ENCODE data around the gene PKHD1.

The PKHD1 gene

DNA sequence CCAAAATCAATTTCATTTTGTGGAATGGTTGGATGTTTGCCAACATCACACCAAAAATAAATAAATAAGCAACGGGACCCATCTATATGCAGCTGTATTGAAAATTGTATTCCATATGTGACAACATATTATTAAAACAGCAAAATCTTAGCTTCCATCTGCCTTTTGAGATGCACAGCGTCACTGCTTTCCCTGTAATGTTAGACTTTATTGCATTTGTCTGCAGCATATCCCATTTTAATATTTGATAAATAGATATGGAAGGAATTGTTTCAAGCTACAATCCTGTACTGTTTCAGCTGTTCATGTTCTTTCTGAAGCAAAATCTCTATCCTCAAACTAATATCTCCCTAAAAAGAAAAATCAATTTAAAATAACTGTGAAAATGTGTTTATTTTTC, 509.1 kb downstream of the PKHD1 start:
- TF ChIP-seq EZH2 (IDR thresholded peaks at IDR 0.05; ENCODE audit: borderline replicate concordance, low read length), result no peak
- TF ChIP-seq, protein P1, sequence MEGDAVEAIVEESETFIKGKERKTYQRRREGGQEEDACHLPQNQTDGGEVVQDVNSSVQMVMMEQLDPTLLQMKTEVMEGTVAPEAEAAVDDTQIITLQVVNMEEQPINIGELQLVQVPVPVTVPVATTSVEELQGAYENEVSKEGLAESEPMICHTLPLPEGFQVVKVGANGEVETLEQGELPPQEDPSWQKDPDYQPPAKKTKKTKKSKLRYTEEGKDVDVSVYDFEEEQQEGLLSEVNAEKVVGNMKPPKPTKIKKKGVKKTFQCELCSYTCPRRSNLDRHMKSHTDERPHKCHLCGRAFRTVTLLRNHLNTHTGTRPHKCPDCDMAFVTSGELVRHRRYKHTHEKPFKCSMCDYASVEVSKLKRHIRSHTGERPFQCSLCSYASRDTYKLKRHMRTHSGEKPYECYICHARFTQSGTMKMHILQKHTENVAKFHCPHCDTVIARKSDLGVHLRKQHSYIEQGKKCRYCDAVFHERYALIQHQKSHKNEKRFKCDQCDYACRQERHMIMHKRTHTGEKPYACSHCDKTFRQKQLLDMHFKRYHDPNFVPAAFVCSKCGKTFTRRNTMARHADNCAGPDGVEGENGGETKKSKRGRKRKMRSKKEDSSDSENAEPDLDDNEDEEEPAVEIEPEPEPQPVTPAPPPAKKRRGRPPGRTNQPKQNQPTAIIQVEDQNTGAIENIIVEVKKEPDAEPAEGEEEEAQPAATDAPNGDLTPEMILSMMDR (IDR thresholded peaks at IDR 0.05; ENCODE audit: low read length), result no peak
- no peaks in the 10 kb centered on the region for H3K36me3 ChIP-seq (ENCODE audit: insufficient read depth, low read length)
- H3K79me2 ChIP-seq (ENCODE audit: insufficient read depth, low read length), result no peaks in the 10 kb centered on the region
- H3K27me3 ChIP-seq (ENCODE audit: insufficient read depth, low read length), result no peaks in the 10 kb centered on the region
- H3F3A ChIP-seq (ENCODE audit: insufficient read depth, low read length), result no peaks in the 10 kb centered on the region
- H3K4me3 ChIP-seq (ENCODE audit: low read depth, low read length, poor library complexity, severe bottlenecking), result no peak overlapping the region
- no peaks in the 10 kb centered on the region for H3K4me1 ChIP-seq (ENCODE audit: insufficient read depth, low read length, severe bottlenecking)
- no peaks in the 10 kb centered on the region for H4K20me1 ChIP-seq (ENCODE audit: insufficient read depth, low read length)
- no peak overlapping the region for H3K4me2 ChIP-seq (ENCODE audit: low read length)
- H3K9ac ChIP-seq (ENCODE audit: low read length), result no peak overlapping the region
- H3K27ac ChIP-seq (ENCODE audit: low read depth, low read length, poor library complexity, severe bottlenecking), result no peak overlapping the region
- no peaks in the 10 kb centered on the region for H3K9me2 ChIP-seq (ENCODE audit: low read depth, low read length)
- H3K9me3 ChIP-seq (ENCODE audit: low read length), result no peaks in the 10 kb centered on the region
- no peak overlapping the region for H2AFZ ChIP-seq (ENCODE audit: low read length)

DNA sequence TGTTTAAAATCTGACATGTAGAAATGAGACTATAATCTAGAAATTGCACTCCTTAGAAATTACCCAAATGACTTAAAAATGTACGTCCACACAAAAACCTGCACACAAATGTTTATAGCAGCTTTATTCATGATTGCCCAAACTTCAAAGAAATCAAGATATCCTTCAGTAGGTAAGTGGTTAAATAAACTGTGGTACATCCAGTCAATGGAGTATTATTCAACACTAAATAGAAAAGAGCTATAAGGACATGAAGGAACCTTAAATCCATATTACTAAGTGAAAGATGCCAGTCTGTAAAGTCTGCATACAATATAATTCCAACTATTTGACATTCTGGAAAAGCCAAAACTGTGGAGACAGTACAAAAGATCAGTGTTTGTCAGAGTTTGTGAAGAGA, 513.4 kb downstream of the PKHD1 start:
- no peak overlapping the region for H3K27ac ChIP-seq (ENCODE audit: low read depth, low read length, poor library complexity, severe bottlenecking)
- H3K27me3 ChIP-seq (ENCODE audit: insufficient read depth, low read length), result no peaks in the 10 kb centered on the region
- H3K36me3 ChIP-seq (ENCODE audit: insufficient read depth, low read length), result no peaks in the 10 kb centered on the region
- H3K9me2 ChIP-seq (ENCODE audit: low read depth, low read length), result no peaks in the 10 kb centered on the region
- H3K4me2 ChIP-seq (ENCODE audit: low read length), result no peak overlapping the region
- no peaks in the 10 kb centered on the region for H3K79me2 ChIP-seq (ENCODE audit: insufficient read depth, low read length)
- H4K20me1 ChIP-seq (ENCODE audit: insufficient read depth, low read length), result no peaks in the 10 kb centered on the region
- H3K9ac ChIP-seq (ENCODE audit: low read length), result no peak overlapping the region
- no peaks in the 10 kb centered on the region for H3F3A ChIP-seq (ENCODE audit: insufficient read depth, low read length)
- no peak overlapping the region for H3K4me3 ChIP-seq (ENCODE audit: low read depth, low read length, poor library complexity, severe bottlenecking)
- TF ChIP-seq, protein P1 (IDR thresholded peaks at IDR 0.05; ENCODE audit: low read length), result no peak
- no peak for TF ChIP-seq EZH2 (IDR thresholded peaks at IDR 0.05; ENCODE audit: borderline replicate concordance, low read length)
- no peaks in the 10 kb centered on the region for H3K4me1 ChIP-seq (ENCODE audit: insufficient read depth, low read length, severe bottlenecking)
- no peak overlapping the region for H2AFZ ChIP-seq (ENCODE audit: low read length)
- no peaks in the 10 kb centered on the region for H3K9me3 ChIP-seq (ENCODE audit: low read length)

DNA sequence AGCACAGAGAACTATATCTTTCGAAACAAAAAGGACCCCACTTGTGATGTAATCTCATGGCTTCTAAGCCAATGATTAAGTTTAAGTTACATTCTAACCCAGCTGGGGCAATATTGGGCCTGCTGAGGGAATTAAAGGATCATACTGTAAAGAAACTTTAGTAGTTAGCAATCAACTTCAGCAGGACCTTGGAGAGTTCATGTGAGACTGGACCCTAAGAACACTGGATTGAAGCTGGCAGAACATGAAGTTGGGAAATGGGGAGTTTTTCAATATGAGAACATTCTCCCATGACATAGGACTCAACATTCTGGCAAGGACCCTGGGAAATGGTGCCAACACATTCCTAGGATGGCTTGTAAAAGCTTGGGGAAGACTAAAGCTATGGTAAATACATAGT, 516.2 kb downstream of the PKHD1 start:
- H3K36me3 ChIP-seq (ENCODE audit: insufficient read depth, low read length), result no peaks in the 10 kb centered on the region
- H3K27me3 ChIP-seq (ENCODE audit: insufficient read depth, low read length), result no peaks in the 10 kb centered on the region
- no peak overlapping the region for H2AFZ ChIP-seq (ENCODE audit: low read length)
- no peaks in the 10 kb centered on the region for H3K9me3 ChIP-seq (ENCODE audit: low read length)
- H3F3A ChIP-seq (ENCODE audit: insufficient read depth, low read length), result no peaks in the 10 kb centered on the region
- H3K4me2 ChIP-seq (ENCODE audit: low read length), result no peak overlapping the region
- no peaks in the 10 kb centered on the region for H3K79me2 ChIP-seq (ENCODE audit: insufficient read depth, low read length)
- H3K27ac ChIP-seq (ENCODE audit: low read depth, low read length, poor library complexity, severe bottlenecking), result no peak overlapping the region
- H4K20me1 ChIP-seq (ENCODE audit: insufficient read depth, low read length), result no peaks in the 10 kb centered on the region
- no peaks in the 10 kb centered on the region for H3K9me2 ChIP-seq (ENCODE audit: low read depth, low read length)
- TF ChIP-seq EZH2 (IDR thresholded peaks at IDR 0.05; ENCODE audit: borderline replicate concordance, low read length), result no peak
- TF ChIP-seq, protein P1 (IDR thresholded peaks at IDR 0.05; ENCODE audit: low read length), result no peak
- H3K9ac ChIP-seq (ENCODE audit: low read length), result no peak overlapping the region
- H3K4me3 ChIP-seq (ENCODE audit: low read depth, low read length, poor library complexity, severe bottlenecking), result no peak overlapping the region
- H3K4me1 ChIP-seq (ENCODE audit: insufficient read depth, low read length, severe bottlenecking), result no peaks in the 10 kb centered on the region

Measured in OCI-LY1 (cell line).